SK-N-SH (cell line): Measurements from ENCODE around the gene KRT16. TPM values are rescaled to one million over a fixed set of nuclear protein-coding genes. Genes with fewer than 3 reads are reported as not detected.

ENCODE experiments used
- CTCF ChIA-PET: fragments of 300-600, 350-600 bp; formaldehyde crosslinking; extraction: SDS; loops from one replicate; lab custom pipeline; 2021; lab: Yijun Ruan, JAX
- POLR2A ChIA-PET: fragments of 350-600 bp; sonication (Branson Sonifier 250); formaldehyde crosslinking; extraction: SDS; loops from one replicate; lab custom pipeline; 2020; ENCODE audit warnings: antibody characterized with exemption, inconsistent platforms; lab: Yijun Ruan, JAX
- DNase-seq: peaks from one replicate; pipeline ENCODE4 v3.0.0; 2012
- H2AFZ ChIP-seq: fragments of 200-600 bp; sonication (generic); 2 replicates; pipeline ENCODE4 v1.8.1; 2016; ENCODE audit warnings: antibody characterized with exemption, mild to moderate bottlenecking, low read depth
- H3F3A ChIP-seq: fragments of 200-600 bp; sonication (generic); replicated peaks from 2 replicates; pipeline ENCODE3; 2016; ENCODE audit warnings: antibody characterized with exemption, mild to moderate bottlenecking; ENCODE audit not compliant: insufficient read depth
- H3K27ac ChIP-seq, 2 experiments: fragments of 200-500 bp in 1 of 2; fragments of 200-600 bp in 1 of 2; sonication (Bioruptor generic) in 1 of 2; sonication (generic), shearing (Covaris generic) in 1 of 2; 2 replicates each; pipeline versions ENCODE4 v1.5.1 to v1.6.1; 2014 to 2016; ENCODE audit warnings: low read depth in 2 of 2, inconsistent platforms in 1 of 2, low read length in 1 of 2, mild to moderate bottlenecking in 1 of 2, mixed read lengths in 1 of 2
- H3K27me3 ChIP-seq: fragments of 200-600 bp; sonication (generic), shearing (Covaris generic); 2 replicates; pipeline ENCODE4 v1.6.1; 2016; ENCODE audit warnings: mixed run types; ENCODE audit not compliant: insufficient read depth
- H3K36me3 ChIP-seq, 2 experiments: fragments of 200-500 bp in 1 of 2; fragments of 200-600 bp in 1 of 2; sonication (Bioruptor generic) in 1 of 2; sonication (generic) in 1 of 2; replicated peaks in 1 of 2; 2 replicates each; pipeline versions ENCODE3 to v1.5.1; 2014 to 2016; ENCODE audit warnings: low read length in 1 of 2, mild to moderate bottlenecking in 1 of 2; ENCODE audit not compliant: insufficient read depth in 2 of 2, control insufficient read depth in 1 of 2
- H3K4me1 ChIP-seq, 2 experiments: fragments of 200-500 bp in 1 of 2; fragments of 200-600 bp in 1 of 2; sonication (Bioruptor generic) in 1 of 2; sonication (generic), shearing (Covaris generic) in 1 of 2; 2 replicates each; pipeline versions ENCODE4 v1.5.1 to v1.6.1; 2014 to 2016; ENCODE audit warnings: low read depth in 1 of 2, low read length in 1 of 2, mixed run types in 1 of 2; ENCODE audit not compliant: insufficient read depth in 2 of 2, control insufficient read depth in 1 of 2
- H3K4me2 ChIP-seq: fragments of 200-600 bp; sonication (generic), shearing (Covaris generic); 2 replicates; pipeline ENCODE4 v1.6.1; 2017; ENCODE audit warnings: mixed run types
- H3K4me3 ChIP-seq, 2 experiments: fragments of 200-500 bp in 1 of 2; fragments of 200-600 bp in 1 of 2; sonication (Bioruptor generic) in 1 of 2; sonication (generic), shearing (Covaris generic) in 1 of 2; 2 replicates each; pipeline versions ENCODE4 v1.5.1 to v1.8.1; 2014 to 2016; ENCODE audit warnings: low read depth in 2 of 2, inconsistent platforms in 1 of 2, low read length in 1 of 2, mild to moderate bottlenecking in 1 of 2, mixed read lengths in 1 of 2, moderate library complexity in 1 of 2
- H3K79me2 ChIP-seq: fragments of 200-600 bp; sonication (generic); 2 replicates; pipeline ENCODE4 v1.8.1; 2017; ENCODE audit warnings: mild to moderate bottlenecking; ENCODE audit not compliant: insufficient read depth
- H3K9ac ChIP-seq: fragments of 200-600 bp; sonication (generic); 2 replicates; pipeline ENCODE4 v1.6.1; 2017; ENCODE audit warnings: mixed run types
- H3K9me2 ChIP-seq: fragments of 200-600 bp; sonication (generic); 2 replicates; pipeline ENCODE4 v1.6.1; 2017; ENCODE audit warnings: mixed run types
- H3K9me3 ChIP-seq: fragments of 200-600 bp; sonication (generic); 2 replicates; pipeline ENCODE4 v1.6.1; 2017; ENCODE audit warnings: mixed run types, mild to moderate bottlenecking, moderate library complexity
- H4K20me1 ChIP-seq: fragments of 200-600 bp; sonication (generic); 2 replicates; pipeline ENCODE4 v1.6.1; 2017; ENCODE audit warnings: mild to moderate bottlenecking, mixed run types; ENCODE audit not compliant: insufficient read depth
- CHD2 ChIP-seq: fragments of 150-350 bp; IDR thresholded peaks from 2 replicates; pipeline ENCODE4 v1.6.1; 2018; ENCODE audit warnings: low read length; ENCODE audit not compliant: partially characterized antibody
- EZH2phosphoT487 ChIP-seq: fragments of 200-600 bp; sonication (generic); IDR thresholded peaks from 2 replicates; pipeline ENCODE4 v1.6.1; 2017; ENCODE audit warnings: low read depth, mixed run types, mild to moderate bottlenecking, antibody characterized with exemption, moderate library complexity, borderline replicate concordance
- GABPA ChIP-seq: IDR thresholded peaks from 2 replicates; pipeline ENCODE4 v1.4.0; 2012; ENCODE audit warnings: low read depth, mild to moderate bottlenecking
- MXI1 ChIP-seq: IDR thresholded peaks from 2 replicates; pipeline ENCODE4 v1.6.1; 2012; ENCODE audit warnings: mild to moderate bottlenecking, low read depth, low read length, improper control_type of control experiment
- NFIC ChIP-seq: IDR thresholded peaks from 2 replicates; pipeline ENCODE4 v1.4.0; 2012; ENCODE audit warnings: borderline replicate concordance
- NRF1 ChIP-seq: IDR thresholded peaks from 2 replicates; pipeline ENCODE4 v1.6.1; 2012; ENCODE audit warnings: low read depth, mild to moderate bottlenecking, low read length
- RCOR1 ChIP-seq: fragments of 150-350 bp; IDR thresholded peaks from 2 replicates; pipeline ENCODE4 v1.6.1; 2017; ENCODE audit warnings: antibody characterized with exemption, low read length
- RFX5 ChIP-seq: IDR thresholded peaks from 2 replicates; pipeline ENCODE4 v1.6.1; 2012; ENCODE audit warnings: mild to moderate bottlenecking, improper control_type of control experiment, low read length
- RXRA ChIP-seq: IDR thresholded peaks from 2 replicates; pipeline ENCODE4 v1.4.0; 2012; ENCODE audit warnings: low read depth, mild to moderate bottlenecking, borderline replicate concordance
- SMC3 ChIP-seq: IDR thresholded peaks from 2 replicates; pipeline ENCODE4 v1.6.1; 2012; ENCODE audit warnings: low read depth, low read length, improper control_type of control experiment
- TAF1 ChIP-seq: IDR thresholded peaks from 2 replicates; pipeline ENCODE4 v1.6.1; 2012; ENCODE audit warnings: low read depth, mild to moderate bottlenecking, low read length, moderate library complexity, borderline replicate concordance
- TCF12 ChIP-seq: IDR thresholded peaks from 2 replicates; pipeline ENCODE4 v1.4.0; 2012
- TEAD4 ChIP-seq: IDR thresholded peaks from 2 replicates; pipeline ENCODE4 v1.4.0; 2012; ENCODE audit warnings: mild to moderate bottlenecking, borderline replicate concordance; ENCODE audit not compliant: insufficient read depth
- WGBS: methylation state at CpG from one replicate; pipeline ENCODE4 v1.1.6; 2017; ENCODE audit warnings: low lambda C conversion rate; 5-methylcytosine and 5-hydroxymethylcytosine counted together
- polyA plus RNA-seq, 3 experiments: library from polyadenylated mRNA; depleted of rRNA; stranded (reverse); fragments of >200 nt; gene quantifications; 2 replicates each; pipeline ENCODE4 v1.2.3, GENCODE V29; 2012
- TF ChIP-seq, protein P1 (sequence below): IDR thresholded peaks from 2 replicates; pipeline ENCODE4 v1.6.1; 2012; ENCODE audit warnings: mild to moderate bottlenecking, low read depth, low read length, moderate library complexity
- TF ChIP-seq, protein P2 (sequence below): IDR thresholded peaks from 2 replicates; pipeline ENCODE4; 2012
- TF ChIP-seq, protein P3 (sequence below): IDR thresholded peaks from 2 replicates; pipeline ENCODE4 v1.4.0; 2012; ENCODE audit warnings: low read depth, borderline replicate concordance
- TF ChIP-seq, protein P4 (sequence below): fragments of 150-350 bp; IDR thresholded peaks from 2 replicates; pipeline ENCODE4 v1.6.1; 2017; ENCODE audit warnings: antibody characterized with exemption, low read length, low read depth, borderline replicate concordance
- TF ChIP-seq, protein P5 (sequence below): IDR thresholded peaks from 2 replicates; pipeline ENCODE4 v1.4.0; 2012; ENCODE audit warnings: low read depth

KRT16 gene
- polyA plus RNA-seq, 1 of the 3 experiments (the other 2 are of a cell fraction): not detected

DNA sequence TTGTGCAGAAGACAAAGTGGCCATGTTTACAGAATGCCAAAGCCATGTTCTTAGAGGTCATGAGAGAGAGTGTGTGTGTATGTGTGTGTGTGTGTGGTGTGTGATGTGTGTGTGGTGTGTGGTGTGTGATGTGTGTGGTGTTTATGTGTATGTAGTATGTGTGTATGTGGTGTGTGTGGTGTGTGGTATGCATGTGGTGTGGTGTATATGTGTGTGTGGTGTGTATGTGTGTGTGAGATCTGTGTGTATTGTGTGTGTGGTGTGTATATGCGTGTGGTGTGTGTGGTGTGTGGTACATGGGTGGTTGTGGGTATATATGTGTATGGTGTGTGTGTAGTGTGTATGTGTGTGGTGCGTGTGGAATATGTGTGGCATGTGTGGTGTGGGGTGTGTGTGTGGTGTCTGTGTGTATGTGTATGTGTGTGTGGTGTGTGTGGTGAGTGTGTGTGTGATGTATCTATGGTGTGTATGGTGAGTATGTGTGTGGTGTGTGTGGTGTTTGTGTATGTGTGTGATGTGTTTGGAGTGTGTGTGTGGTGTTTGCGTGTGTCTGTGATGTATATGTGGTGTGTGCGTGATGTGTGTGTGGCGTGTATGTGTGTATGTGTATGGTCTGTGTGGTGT lies 20.0 kb upstream of the KRT16 start (continued):
- TF ChIP-seq, protein P1, sequence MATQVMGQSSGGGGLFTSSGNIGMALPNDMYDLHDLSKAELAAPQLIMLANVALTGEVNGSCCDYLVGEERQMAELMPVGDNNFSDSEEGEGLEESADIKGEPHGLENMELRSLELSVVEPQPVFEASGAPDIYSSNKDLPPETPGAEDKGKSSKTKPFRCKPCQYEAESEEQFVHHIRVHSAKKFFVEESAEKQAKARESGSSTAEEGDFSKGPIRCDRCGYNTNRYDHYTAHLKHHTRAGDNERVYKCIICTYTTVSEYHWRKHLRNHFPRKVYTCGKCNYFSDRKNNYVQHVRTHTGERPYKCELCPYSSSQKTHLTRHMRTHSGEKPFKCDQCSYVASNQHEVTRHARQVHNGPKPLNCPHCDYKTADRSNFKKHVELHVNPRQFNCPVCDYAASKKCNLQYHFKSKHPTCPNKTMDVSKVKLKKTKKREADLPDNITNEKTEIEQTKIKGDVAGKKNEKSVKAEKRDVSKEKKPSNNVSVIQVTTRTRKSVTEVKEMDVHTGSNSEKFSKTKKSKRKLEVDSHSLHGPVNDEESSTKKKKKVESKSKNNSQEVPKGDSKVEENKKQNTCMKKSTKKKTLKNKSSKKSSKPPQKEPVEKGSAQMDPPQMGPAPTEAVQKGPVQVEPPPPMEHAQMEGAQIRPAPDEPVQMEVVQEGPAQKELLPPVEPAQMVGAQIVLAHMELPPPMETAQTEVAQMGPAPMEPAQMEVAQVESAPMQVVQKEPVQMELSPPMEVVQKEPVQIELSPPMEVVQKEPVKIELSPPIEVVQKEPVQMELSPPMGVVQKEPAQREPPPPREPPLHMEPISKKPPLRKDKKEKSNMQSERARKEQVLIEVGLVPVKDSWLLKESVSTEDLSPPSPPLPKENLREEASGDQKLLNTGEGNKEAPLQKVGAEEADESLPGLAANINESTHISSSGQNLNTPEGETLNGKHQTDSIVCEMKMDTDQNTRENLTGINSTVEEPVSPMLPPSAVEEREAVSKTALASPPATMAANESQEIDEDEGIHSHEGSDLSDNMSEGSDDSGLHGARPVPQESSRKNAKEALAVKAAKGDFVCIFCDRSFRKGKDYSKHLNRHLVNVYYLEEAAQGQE: no peak
- TF ChIP-seq RFX5 (no peak), RXRA (no peak), EZH2phosphoT487 (no peak)
- TF ChIP-seq, all 33 proteins: peak for 0

DNA sequence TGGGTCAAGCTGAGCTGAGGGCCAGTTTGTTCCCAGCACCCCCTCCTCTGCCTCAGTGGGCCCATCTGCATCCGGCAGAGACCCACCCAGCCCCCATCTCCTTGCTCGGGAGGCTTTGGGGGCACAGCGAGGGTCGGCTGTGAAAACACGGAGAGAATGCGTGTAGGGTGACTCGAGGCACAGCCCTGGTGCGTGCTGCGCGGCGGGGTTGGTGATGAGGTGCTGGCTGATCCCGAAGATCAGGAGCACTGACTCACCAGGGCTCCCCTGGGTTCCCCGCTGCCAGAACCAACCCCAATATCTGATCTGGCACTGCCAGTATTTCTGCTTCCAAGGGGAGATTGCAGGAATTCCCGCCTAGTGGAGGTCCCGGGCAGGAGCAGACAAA lies 19.3 kb upstream of the KRT16 start:
- no peaks in the 10 kb centered on the region for H4K20me1 ChIP-seq

DNA sequence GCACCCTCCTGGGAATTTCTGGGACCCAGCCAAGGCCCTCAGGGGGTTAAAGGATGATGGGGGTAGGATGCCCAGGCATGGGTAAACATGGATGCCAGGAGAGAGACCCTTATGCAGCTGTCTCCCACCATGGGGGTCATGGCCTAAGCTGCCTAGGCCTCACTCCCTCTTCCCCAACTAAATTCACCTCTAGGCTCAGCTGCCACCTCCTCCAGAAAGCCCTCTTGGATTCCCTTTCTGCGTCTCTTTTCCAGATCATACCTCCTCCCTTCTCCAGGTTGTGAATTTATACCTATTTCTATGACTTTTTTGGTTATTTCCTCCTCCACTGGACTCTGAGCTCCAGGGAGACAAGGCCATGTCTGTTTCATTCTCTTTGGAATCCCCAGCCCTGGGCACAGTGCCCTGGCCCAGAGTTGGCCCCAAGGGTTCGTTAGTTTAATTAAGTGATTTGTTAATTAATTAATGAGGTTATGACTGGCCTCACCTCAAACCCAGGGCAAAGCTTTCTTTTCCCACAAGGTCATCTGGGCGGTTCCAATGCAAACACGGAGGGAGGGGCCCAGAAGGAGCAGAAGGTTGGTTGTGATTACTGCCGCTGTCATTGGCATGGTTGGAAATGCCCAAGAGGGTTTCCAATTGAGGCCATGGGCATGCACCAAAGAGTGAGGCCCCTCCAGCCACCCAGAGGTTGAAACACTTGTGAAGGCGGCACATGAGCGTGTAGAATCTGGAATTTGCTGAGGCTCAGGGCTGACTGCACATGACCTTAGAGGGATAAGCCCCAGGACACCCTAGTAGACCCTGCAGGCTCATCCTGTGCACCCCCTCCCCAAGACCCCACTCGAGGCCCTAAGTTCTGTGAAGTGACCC lies 18.7 kb upstream of the KRT16 start:
- H3K4me2 ChIP-seq: no peak overlapping the region
- ChIA-PET POLR2A (no interaction called here), CTCF (interaction anchor here (0.8 to 1.9 kb wide), 2 partner anchors 17 to 82 kb away, joined by 3 to 11 read pairs; no protein-coding TSS in a partner anchor)
- H3K9me2 ChIP-seq: no peaks in the 10 kb centered on the region
- no peaks in the 10 kb centered on the region for H3K9me3 ChIP-seq
- no peak overlapping the region for H3K27ac ChIP-seq
- H4K20me1 ChIP-seq: no peaks in the 10 kb centered on the region
- H3K9ac ChIP-seq: no peak overlapping the region
- no peak overlapping the region for H2AFZ ChIP-seq
- no peaks in the 10 kb centered on the region for H3K36me3 ChIP-seq
- H3K4me3 ChIP-seq: no peak overlapping the region
- DNase-seq: no peak
- peaks cover 0 to 18% of the 10 kb centered on the region in 2 experiments; a peak in 2 of 4 replicates for H3K4me1 ChIP-seq
- no peaks in the 10 kb centered on the region for H3K79me2 ChIP-seq
- WGBS: 58% methylated on average over 6 of the region's 8 CpGs
- H3F3A ChIP-seq: no peaks in the 10 kb centered on the region
- no peaks in the 10 kb centered on the region for H3K27me3 ChIP-seq
- TF ChIP-seq, protein P2, sequence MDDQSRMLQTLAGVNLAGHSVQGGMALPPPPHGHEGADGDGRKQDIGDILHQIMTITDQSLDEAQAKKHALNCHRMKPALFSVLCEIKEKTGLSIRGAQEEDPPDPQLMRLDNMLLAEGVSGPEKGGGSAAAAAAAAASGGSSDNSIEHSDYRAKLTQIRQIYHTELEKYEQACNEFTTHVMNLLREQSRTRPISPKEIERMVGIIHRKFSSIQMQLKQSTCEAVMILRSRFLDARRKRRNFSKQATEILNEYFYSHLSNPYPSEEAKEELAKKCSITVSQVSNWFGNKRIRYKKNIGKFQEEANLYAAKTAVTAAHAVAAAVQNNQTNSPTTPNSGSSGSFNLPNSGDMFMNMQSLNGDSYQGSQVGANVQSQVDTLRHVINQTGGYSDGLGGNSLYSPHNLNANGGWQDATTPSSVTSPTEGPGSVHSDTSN: no peak
- TF ChIP-seq, protein P3, sequence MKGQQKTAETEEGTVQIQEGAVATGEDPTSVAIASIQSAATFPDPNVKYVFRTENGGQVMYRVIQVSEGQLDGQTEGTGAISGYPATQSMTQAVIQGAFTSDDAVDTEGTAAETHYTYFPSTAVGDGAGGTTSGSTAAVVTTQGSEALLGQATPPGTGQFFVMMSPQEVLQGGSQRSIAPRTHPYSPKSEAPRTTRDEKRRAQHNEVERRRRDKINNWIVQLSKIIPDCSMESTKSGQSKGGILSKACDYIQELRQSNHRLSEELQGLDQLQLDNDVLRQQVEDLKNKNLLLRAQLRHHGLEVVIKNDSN: no peak
- TF ChIP-seq MXI1 (no peak), NRF1 (no peak), TEAD4 (no peak), TAF1 (no peak), SMC3 (no peak), CHD2 (no peak), EZH2phosphoT487 (no peak)
- TF ChIP-seq, protein P4, sequence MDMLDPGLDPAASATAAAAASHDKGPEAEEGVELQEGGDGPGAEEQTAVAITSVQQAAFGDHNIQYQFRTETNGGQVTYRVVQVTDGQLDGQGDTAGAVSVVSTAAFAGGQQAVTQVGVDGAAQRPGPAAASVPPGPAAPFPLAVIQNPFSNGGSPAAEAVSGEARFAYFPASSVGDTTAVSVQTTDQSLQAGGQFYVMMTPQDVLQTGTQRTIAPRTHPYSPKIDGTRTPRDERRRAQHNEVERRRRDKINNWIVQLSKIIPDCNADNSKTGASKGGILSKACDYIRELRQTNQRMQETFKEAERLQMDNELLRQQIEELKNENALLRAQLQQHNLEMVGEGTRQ: no peak
- TF ChIP-seq, protein P5, sequence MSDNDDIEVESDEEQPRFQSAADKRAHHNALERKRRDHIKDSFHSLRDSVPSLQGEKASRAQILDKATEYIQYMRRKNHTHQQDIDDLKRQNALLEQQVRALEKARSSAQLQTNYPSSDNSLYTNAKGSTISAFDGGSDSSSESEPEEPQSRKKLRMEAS: no peak

More for the DNA sequence above, 19.3 kb upstream of the KRT16 start:
- TF ChIP-seq SMC3: no peak
- TF ChIP-seq NFIC: no peak
- no peak for TF ChIP-seq RCOR1
- no peak for TF ChIP-seq GABPA
- TF ChIP-seq NRF1: no peak
- TF ChIP-seq TCF12: no peak
- TF ChIP-seq, all 33 proteins: peak for 0
- ChIA-PET CTCF (interaction anchor here (1.9 kb wide), 1 partner anchor 16 kb away, joined by 11 read pairs; no protein-coding TSS in a partner anchor), POLR2A (no interaction called here)
- Histone ChIP-seq H3K4me2 (no peak overlapping the region), H2AFZ (no peak overlapping the region), H3K27ac (no peak overlapping the region), H3K36me3 (no peaks in the 10 kb centered on the region), H3K4me3 (no peak overlapping the region), H3K79me2 (no peaks in the 10 kb centered on the region), H3K9me2 (no peaks in the 10 kb centered on the region), H3F3A (no peaks in the 10 kb centered on the region), H3K9me3 (no peaks in the 10 kb centered on the region), H3K27me3 (no peaks in the 10 kb centered on the region), H3K9ac (no peak overlapping the region), H3K4me1 (peaks cover 0 to 22% of the 10 kb centered on the region in 2 experiments; a peak in 2 of 4 replicates)
- 83% methylated on average over 8 of the region's 15 CpGs for WGBS
- DNase-seq: no peak
